OCI-LY1 (cell line): Measurements from ENCODE around the gene EBP.

Experiments used
- CTCF ChIP-seq: fragments of 200-600 bp; sonication (generic), shearing (Covaris generic); IDR thresholded peaks from 2 replicates; pipeline ENCODE4 v1.5.1; 2017; ENCODE audit warnings: mild to moderate bottlenecking, antibody characterized with exemption, low read length, moderate library complexity, mixed read lengths
- EZH2 ChIP-seq: fragments of 200-600 bp; sonication (generic), shearing (Covaris generic); IDR thresholded peaks from 2 replicates; pipeline ENCODE4 v1.8.0; 2017; ENCODE audit warnings: borderline replicate concordance, mixed run types, mild to moderate bottlenecking, antibody characterized with exemption, low read length, moderate library complexity, mixed read lengths

- TF ChIP-seq EZH2 (no peak), CTCF (no peak)
These were observed 34.2 kb upstream of the EBP start for GRCh38 chrX:48487362-48487798.
